GM10847 (cell line): ENCODE measurements around the gene CELF4.

Experiments used
- POLR2A ChIP-seq: IDR thresholded peaks from 2 replicates; pipeline ENCODE4 v1.6.1; 2011; ENCODE audit not compliant: insufficient read length; ENCODE audit errors: extremely low read depth

Gene CELF4

DNA sequence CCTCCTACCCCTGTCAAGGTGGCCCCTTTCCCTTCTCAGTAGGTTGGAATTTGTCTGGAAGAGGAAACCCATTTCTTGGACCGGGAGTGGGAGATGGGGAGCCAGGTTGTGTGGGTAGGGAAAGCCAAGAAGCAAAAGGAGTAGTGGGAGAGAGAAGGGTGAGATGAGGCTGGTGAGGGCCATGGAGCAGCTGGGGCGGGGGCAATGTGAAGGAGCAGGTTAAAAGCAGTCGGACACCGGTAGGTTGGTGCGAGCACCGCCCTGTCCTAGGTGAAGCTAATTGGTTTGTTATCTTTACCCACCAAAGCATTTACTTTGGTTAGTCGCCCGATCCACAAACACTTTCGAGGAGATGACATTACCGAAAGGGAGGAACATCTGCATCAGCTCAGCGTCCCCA is 306.8 kb downstream of the CELF4 start:
- TF ChIP-seq POLR2A = no peak

- no peak for TF ChIP-seq POLR2A
Observed at GRCh38 chr18:37258131-37258530, 307.5 kb downstream of the CELF4 start.

GRCh38 chr18:37254973-37255372 is 310.6 kb downstream of the CELF4 start:
- no peak for TF ChIP-seq POLR2A

- no peak for TF ChIP-seq POLR2A
Observed at GRCh38 chr18:37254236-37254754, 311.3 kb downstream of the CELF4 start.

DNA sequence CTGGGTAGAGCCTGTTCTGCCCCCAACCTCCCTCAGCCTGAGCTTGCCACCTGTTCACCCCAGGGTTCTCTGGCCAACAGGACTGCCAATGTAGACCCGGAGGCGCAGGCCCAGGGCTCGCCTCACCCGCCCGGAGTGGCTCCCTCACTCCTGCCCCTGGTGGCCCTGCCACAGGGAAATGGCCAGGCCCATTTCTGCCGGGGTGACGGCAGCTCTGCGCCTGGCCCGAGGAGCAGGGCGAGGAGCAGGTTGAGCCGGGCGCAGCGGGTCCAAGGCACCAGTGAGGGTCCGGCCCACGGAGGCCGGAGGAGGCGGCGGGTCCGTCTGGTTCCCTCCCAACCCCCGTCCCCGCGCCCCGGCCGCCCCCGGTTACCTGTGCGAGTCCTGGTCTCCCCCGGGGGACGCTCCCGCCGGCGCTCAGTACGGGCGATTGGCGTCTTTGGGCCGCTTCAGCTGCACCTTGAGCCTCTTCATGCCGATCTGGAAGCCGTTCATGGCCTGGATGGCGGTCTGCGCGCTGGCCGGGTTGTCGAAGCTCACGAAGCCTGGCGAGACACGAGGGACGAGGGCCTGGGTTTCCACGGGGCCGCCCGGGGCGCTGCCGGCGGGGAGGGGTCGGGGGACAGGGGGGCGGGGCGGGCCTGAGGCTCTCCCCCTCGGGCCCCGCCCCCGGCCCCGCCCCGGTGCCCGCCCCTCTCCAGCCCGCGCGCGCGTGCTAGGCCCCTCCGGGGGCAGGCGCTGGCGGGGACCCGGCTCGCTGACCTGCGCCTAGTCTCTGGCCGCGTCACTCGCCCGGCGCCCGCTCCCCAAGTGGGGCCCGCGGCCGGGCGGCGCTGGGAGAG is 312.0 kb downstream of the CELF4 start:
- TF ChIP-seq POLR2A = no peak

GRCh38 chr18:37252854-37253393 is 312.7 kb downstream of the CELF4 start:
- TF ChIP-seq POLR2A = no peak

- no peak for TF ChIP-seq POLR2A
Observed at GRCh38 chr18:37252342-37252741, 313.3 kb downstream of the CELF4 start.

GRCh38 chr18:37251679-37252078 is 313.9 kb downstream of the CELF4 start:
- TF ChIP-seq POLR2A = no peak

- no peak for TF ChIP-seq POLR2A
Observed at GRCh38 chr18:37249895-37250618, 315.5 kb downstream of the CELF4 start.

GRCh38 chr18:37249171-37249886 is 316.3 kb downstream of the CELF4 start:
- TF ChIP-seq POLR2A = no peak

DNA sequence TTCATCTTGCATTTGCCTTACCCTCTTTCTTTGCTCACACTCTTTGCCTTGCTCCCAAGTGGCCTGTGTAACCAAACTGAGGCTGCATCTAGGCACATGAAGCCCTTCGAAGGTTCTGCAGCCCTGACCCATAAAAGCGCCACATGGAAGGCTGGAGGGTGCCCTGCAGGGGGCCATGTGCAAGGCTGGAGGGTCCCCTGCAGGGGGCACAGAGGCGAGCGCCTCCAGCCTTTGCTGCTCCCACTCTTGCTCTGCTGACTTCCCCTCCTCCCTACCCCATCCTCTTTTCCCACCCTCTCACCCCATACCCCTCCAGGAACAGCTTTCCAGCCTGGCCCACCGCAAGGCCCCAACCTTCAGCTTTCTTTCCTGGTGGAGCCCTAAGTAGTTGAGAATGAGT is 317.3 kb downstream of the CELF4 start:
- TF ChIP-seq POLR2A = no peak

DNA sequence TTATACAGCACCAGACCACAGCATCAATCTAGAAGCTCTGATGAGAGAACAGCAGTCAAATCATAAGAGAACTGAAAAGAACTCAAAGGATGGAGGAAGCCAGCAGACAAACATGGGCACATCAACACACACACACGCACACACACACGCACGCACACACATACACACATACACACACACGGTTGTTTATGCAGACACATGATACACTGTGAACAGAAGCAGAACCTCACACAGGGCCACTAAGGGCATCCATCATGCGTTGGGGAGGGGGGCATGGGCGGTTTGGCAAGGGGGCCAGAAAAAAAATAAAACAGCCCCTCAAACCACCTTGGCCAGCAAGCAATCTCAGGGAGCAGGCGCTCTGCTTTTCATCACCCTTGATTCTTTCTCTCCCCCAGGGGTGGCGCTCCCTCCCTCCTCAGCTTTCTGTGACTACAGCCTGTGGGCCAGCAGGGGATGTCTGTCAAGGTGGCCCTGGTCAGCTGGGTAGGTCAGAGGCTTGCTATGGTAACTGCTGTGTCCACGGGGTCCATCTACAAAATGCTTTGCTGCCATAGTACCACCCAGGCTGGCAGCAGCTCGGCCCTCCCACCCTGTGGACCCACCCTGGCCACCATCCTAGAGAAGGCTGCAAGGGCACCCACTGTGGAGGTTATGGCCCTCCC is 318.0 kb downstream of the CELF4 start:
- TF ChIP-seq POLR2A = no peak

- no peak for TF ChIP-seq POLR2A
Observed at GRCh38 chr18:37246779-37247340, 318.7 kb downstream of the CELF4 start.

GRCh38 chr18:37244618-37245017 is 321.0 kb downstream of the CELF4 start:
- TF ChIP-seq POLR2A = no peak

DNA sequence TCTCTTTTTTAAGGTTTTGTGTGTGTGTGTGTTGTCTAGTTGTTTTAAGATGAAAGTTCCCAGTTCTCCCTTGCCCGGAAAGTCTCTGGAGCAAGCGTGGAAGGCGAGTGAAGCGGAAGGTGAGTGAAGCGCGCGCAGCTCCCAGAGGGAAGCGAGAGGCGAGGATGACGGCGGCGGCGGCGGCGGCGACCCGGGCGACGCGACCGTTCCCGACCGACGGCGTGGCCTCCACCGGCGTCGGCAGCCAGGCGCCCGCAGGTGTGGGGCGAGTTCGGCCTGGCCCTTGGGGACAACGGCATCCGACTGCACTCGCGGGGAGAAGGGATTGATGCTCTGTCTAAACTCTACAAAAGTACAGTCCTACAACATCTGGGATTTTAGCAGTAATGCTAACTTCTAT is 321.9 kb downstream of the CELF4 start:
- TF ChIP-seq POLR2A = no peak
